GM12873 (cell line): ENCODE data around the gene HIPK3.

Source experiments
- TF ChIP-seq, protein P1 (sequence below): IDR thresholded peaks from 2 replicates; pipeline ENCODE4 v1.5.1; 2012; ENCODE audit warnings: low read depth, mild to moderate bottlenecking, moderate library complexity, low read length, control low read depth; ENCODE audit not compliant: insufficient read depth; ENCODE audit errors: missing control alignments

The HIPK3 gene

DNA sequence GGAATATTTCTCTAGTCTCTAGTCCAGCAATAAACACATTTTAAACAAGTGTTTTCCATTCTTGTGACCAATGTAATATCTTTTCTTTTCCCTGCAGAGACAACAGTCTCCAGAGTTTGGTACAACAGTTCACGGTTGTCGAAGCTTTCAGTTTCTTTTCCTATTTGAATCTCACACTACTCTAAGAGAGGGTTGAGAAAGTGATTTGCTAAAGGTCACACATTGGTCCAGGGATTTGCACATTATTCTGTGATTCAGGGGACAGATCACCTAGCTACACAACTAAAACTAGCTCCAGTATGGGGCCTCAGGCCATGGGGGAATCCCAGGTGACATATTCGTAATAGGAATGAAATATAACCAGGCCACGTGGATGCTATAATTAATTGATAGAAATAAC, 132.5 kb downstream of the HIPK3 start:
- TF ChIP-seq, protein P1, sequence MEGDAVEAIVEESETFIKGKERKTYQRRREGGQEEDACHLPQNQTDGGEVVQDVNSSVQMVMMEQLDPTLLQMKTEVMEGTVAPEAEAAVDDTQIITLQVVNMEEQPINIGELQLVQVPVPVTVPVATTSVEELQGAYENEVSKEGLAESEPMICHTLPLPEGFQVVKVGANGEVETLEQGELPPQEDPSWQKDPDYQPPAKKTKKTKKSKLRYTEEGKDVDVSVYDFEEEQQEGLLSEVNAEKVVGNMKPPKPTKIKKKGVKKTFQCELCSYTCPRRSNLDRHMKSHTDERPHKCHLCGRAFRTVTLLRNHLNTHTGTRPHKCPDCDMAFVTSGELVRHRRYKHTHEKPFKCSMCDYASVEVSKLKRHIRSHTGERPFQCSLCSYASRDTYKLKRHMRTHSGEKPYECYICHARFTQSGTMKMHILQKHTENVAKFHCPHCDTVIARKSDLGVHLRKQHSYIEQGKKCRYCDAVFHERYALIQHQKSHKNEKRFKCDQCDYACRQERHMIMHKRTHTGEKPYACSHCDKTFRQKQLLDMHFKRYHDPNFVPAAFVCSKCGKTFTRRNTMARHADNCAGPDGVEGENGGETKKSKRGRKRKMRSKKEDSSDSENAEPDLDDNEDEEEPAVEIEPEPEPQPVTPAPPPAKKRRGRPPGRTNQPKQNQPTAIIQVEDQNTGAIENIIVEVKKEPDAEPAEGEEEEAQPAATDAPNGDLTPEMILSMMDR: no peak

DNA sequence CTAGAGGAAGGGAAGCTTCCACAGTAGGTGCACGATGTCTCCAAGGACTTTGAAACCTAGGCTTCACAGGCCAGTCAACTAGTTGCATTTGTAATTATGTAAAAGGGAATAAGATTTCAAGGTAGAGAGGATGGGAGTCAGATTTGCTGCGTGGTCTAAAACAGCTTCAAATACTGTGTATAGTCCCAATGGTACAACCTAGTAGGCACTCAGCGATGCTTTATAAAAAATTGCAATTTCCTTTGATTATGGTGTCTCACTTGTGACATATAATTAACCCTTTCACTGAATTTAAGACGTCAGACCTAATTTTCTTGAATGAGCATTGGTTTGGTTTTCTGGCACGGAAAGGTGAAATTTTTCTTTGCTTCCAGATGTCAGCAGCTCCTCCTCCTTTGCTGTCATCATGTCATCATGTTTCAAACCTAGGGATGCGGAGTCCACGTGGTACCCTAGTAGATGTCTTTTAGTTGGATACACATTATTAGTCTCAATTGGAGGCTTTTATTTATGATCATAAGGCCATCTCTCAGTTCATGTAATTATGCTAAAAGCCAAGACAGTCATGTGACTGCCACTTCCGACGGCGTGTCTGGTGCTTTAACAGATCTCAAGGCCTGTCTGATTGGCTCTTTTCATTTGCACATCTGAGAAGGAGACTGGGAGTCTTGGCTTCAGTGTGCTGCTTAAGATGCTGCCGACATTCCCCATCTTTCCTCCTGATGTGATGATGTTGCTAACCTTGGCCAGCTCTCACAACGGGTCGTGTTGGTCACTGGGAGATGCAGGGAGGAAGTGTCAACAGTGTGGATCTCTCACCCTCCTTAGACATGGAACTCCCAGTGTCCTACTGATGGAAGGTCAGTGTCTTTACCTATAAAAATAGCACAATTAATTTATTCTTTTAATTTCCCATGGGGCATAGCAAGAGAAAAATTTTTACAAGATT, 134.0 kb downstream of the HIPK3 start:
- TF ChIP-seq, protein P1: no peak

DNA sequence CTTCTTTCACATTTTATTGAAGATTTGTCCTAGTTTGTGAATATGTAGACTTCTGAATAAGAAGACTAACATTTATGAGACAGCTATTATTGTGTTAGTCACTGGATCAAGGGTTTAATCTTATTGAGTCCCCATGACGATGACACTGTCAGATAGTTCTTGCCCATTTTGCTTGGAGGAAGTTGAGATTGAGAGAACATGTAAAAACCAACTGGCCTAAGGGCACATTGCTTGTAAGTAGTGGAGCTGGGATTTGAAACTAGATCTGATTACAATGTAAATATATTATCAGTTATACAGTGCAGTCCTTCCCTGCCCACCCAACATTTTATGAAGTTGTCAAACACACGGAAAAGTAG, 134.7 kb downstream of the HIPK3 start:
- TF ChIP-seq, protein P1: no peak

DNA sequence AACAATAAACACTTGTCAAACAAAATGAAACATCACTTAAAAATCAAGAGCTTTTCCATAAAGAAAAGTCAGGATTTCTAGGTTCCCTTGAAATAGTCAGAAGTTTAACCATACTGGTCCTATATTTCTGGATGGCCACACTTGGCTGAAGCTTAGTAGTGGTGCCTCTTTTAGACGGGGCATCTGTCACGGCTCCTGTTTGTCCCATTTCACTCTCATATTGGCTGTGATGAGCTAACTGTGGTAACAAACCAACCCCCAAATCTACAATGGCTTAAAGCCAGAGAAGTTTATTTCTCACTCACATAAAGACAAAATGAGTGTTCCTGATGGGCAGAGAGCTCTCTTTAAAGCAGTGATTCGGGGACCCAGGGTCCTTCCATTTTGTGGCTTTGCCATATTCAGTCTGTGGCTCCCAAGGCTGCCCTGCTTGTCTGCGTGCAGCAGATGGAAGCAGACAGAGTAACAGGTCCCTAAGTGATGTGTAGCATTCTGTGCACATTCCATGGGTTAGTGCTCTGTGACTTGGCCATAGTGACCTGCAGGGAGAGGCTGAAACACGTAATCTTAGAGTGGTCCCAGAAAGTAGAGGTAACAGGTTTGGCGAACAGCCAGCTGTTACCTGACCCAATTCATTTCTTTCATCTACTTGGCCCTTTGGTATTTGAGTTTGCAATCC, 137.4 kb downstream of the HIPK3 start:
- TF ChIP-seq, protein P1: no peak

DNA sequence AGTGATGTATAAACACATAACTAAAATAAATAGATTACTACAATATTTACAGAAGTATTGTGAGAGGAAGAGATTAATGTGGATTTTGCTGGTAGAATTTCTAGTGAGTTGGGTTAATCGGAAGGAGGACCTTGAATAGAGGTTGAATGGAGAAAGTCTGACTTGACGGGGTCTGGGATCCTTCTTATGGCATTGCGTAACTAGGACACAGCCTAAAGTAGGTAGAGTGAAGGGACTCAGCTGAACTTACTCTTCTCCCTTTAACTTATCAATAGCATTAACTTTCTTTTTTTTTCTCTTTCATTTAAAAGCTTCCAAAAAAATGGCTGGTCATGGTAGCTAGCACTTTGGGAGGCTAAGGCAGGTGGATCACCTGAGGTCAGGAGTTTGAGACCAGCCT, 139.2 kb downstream of the HIPK3 start:
- TF ChIP-seq, protein P1: no peak

DNA sequence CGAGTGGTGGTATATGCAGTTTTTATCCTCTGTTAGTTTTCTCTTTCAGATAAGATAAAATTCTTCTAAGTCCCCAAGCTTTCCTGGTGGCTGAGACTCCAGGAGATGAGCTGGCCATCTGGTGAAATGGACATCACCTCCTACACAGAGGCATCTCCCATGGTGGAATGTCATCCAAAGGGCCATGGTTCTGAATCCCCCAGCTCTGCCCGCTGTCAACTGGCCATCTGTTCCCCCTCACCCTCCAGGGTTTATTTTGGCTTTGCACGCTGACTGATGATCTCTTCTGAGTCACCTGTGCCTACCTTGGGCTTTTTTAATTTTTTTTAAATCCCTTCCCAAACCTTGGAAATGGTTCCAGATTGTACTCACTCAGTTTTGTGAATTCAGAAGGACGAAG, 142.2 kb downstream of the HIPK3 start:
- TF ChIP-seq, protein P1: no peak

DNA sequence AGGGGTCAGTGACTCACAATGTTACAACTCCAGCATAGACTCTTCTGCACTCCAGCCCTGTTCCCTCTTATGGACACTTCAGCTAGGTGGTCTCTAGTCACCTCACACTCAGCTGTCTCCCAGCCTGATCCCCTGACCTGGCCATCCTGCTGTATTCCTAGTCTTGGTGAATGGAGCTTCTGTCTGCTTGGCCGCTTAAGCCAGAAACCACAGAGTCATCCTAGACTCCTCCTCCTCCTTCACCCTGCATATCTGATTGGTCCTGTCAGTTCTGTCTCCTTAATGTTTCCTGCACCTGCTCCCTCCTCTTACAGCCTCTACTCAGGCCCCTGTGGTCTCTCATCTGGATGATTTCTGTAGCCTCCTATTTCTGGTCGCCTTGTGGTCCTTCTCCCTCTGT, 144.9 kb downstream of the HIPK3 start:
- TF ChIP-seq, protein P1: no peak
